GM23338 (cell line): ENCODE measurements around the gene KCNMB3. TPM values are rescaled to one million over a fixed set of nuclear protein-coding genes. Genes with fewer than 3 reads are reported as not detected.

Experiments used
- ATAC-seq: fragments of 200-7000 bp; cut with Tn5 transposase; 3 replicates; pipeline ENCODE4 v1.9.1; 2020
- DNase-seq: peaks from one replicate; pipeline ENCODE4 v3.0.0-alpha.2; 2015; ENCODE audit warnings: low spot score
- H2AFZ ChIP-seq: fragments of 200-600 bp; sonication (generic); 2 replicates; pipeline ENCODE4 v1.8.0; 2016; ENCODE audit warnings: antibody characterized with exemption, mild to moderate bottlenecking, moderate library complexity
- H3F3A ChIP-seq: fragments of 200-600 bp; sonication (generic); replicated peaks from 2 replicates; pipeline ENCODE4 v1.8.0; 2017; ENCODE audit warnings: antibody characterized with exemption, mixed run types, low read depth
- H3K27ac ChIP-seq: fragments of 200-600 bp; sonication (generic); 2 replicates; pipeline ENCODE4 v1.6.1; 2016; ENCODE audit warnings: low read depth
- H3K27me3 ChIP-seq: fragments of 200-600 bp; sonication (generic); 2 replicates; pipeline ENCODE4 v1.8.0; 2016; ENCODE audit warnings: mild to moderate bottlenecking, mixed run types, moderate library complexity; ENCODE audit not compliant: insufficient read depth
- H3K36me3 ChIP-seq: fragments of 200-600 bp; sonication (generic); 2 replicates; pipeline ENCODE4 v1.8.0; 2016; ENCODE audit warnings: mild to moderate bottlenecking; ENCODE audit not compliant: insufficient read depth
- H3K4me1 ChIP-seq: fragments of 200-600 bp; sonication (generic); 2 replicates; pipeline ENCODE4 v1.8.0; 2016; ENCODE audit warnings: mild to moderate bottlenecking, moderate library complexity; ENCODE audit not compliant: insufficient read depth
- H3K4me2 ChIP-seq: fragments of 200-600 bp; sonication (generic); 2 replicates; pipeline ENCODE4 v1.7.1; 2017; ENCODE audit warnings: mixed run types
- H3K4me3 ChIP-seq: fragments of 200-600 bp; sonication (generic); 2 replicates; pipeline ENCODE4 v1.6.1; 2016; ENCODE audit warnings: mixed run types
- H3K79me2 ChIP-seq: fragments of 200-600 bp; sonication (generic); replicated peaks from 2 replicates; pipeline ENCODE4 v1.8.0; 2017; ENCODE audit warnings: mild to moderate bottlenecking; ENCODE audit not compliant: insufficient read depth
- H3K9me2 ChIP-seq: fragments of 200-600 bp; sonication (generic); 2 replicates; pipeline ENCODE4 v1.8.0; 2017; ENCODE audit not compliant: insufficient read depth
- H4K20me1 ChIP-seq: fragments of 200-600 bp; sonication (generic); replicated peaks from 2 replicates; pipeline ENCODE4 v1.8.0; 2017; ENCODE audit warnings: mild to moderate bottlenecking; ENCODE audit not compliant: insufficient read depth
- H3K27ac Mint-ChIP-seq: 2 replicates; pipeline ENCODE4 v1.8.0; 2020; ENCODE audit warnings: inconsistent platforms, mild to moderate bottlenecking, moderate library complexity, mixed read lengths
- H3K27me3 Mint-ChIP-seq: 3 replicates; pipeline ENCODE4 v1.8.0; 2022; ENCODE audit warnings: low read depth, mild to moderate bottlenecking, moderate library complexity, mixed read lengths, inconsistent platforms; ENCODE audit not compliant: insufficient read depth, poor library complexity
- H3K36me3 Mint-ChIP-seq: 3 replicates; pipeline ENCODE4 v1.8.0; 2021; ENCODE audit warnings: low read depth, mild to moderate bottlenecking, inconsistent platforms, moderate library complexity, mixed read lengths
- H3K4me1 Mint-ChIP-seq: 3 replicates; pipeline ENCODE4 v1.8.0; 2020; ENCODE audit warnings: mild to moderate bottlenecking, inconsistent platforms, mixed read lengths
- H3K4me3 Mint-ChIP-seq: 3 replicates; pipeline ENCODE4 v1.8.0; 2021; ENCODE audit warnings: moderate library complexity, mild to moderate bottlenecking, inconsistent platforms, mixed read lengths
- H3K9me3 Mint-ChIP-seq: 3 replicates; pipeline ENCODE4 v1.8.0; 2020; ENCODE audit warnings: moderate library complexity, mild to moderate bottlenecking, inconsistent platforms, mixed read lengths
- CREB1 ChIP-seq: fragments of 250-450 bp; sonication (Bioruptor Pico); IDR thresholded peaks from 2 replicates; pipeline ENCODE4 v1.5.0; 2020; ENCODE audit warnings: low read depth, mild to moderate bottlenecking, moderate library complexity
- CTCF ChIP-seq, 2 experiments: fragments of 200-600 bp in 1 of 2; sonication (generic) in 1 of 2; conservative IDR thresholded peaks; 2 replicates each; pipeline versions ENCODE4 v1.5.1 to v1.6.1; 2016 to 2017; ENCODE audit warnings: antibody characterized with exemption in 2 of 2, low read depth in 2 of 2, mild to moderate bottlenecking in 2 of 2, moderate library complexity in 1 of 2
- ETS1 ChIP-seq: IDR thresholded peaks from 2 replicates; pipeline ENCODE4 v1.6.1; 2016; ENCODE audit warnings: antibody characterized with exemption
- EZH2phosphoT487 ChIP-seq: fragments of 200-600 bp; sonication (generic); IDR thresholded peaks from one replicate; pipeline ENCODE4 v1.8.1; 2018; ENCODE audit warnings: antibody characterized with exemption; ENCODE audit not compliant: unreplicated experiment
- NANOG ChIP-seq: IDR thresholded peaks from 2 replicates; pipeline ENCODE4 v1.6.1; 2016; ENCODE audit warnings: antibody characterized with exemption, borderline replicate concordance
- POLR2AphosphoS5 ChIP-seq: IDR thresholded peaks from 2 replicates; pipeline ENCODE4 v1.6.1; 2016; ENCODE audit warnings: antibody characterized with exemption, low read depth
- REST ChIP-seq: IDR thresholded peaks from one replicate; pipeline ENCODE4 v1.6.1; 2018; ENCODE audit warnings: antibody characterized with exemption; ENCODE audit not compliant: unreplicated experiment
- STAT1 ChIP-seq: IDR thresholded peaks from one replicate; pipeline ENCODE4 v1.6.1; 2016; ENCODE audit warnings: antibody characterized with exemption; ENCODE audit not compliant: unreplicated experiment
- ZNF114 ChIP-seq: fragments of 250-450 bp; sonication (Bioruptor Pico); IDR thresholded peaks from 2 replicates; pipeline ENCODE4 v1.5.0; 2020; ENCODE audit warnings: mild to moderate bottlenecking, moderate library complexity
- ZNF462 ChIP-seq: fragments of 250-450 bp; sonication (Bioruptor Pico); IDR thresholded peaks from 2 replicates; pipeline ENCODE4 v1.5.0; 2020; ENCODE audit warnings: mild to moderate bottlenecking, moderate library complexity
- long read RNA-seq: library from polyadenylated mRNA; unstranded; transcript quantifications from one replicate; pipeline ENCODE4 v2.0.0, GENCODE V29; 2020; ENCODE audit not compliant: unreplicated experiment
- polyA plus RNA-seq: library from polyadenylated mRNA; unstranded; fragments of >200 nt; fragmentation: Nextera tagmentation; extraction: Ambion mirVana; gene quantifications from 2 replicates; pipeline ENCODE4 v1.2.1, GENCODE V29; 2016
- total RNA-seq: library from RNA; depleted of rRNA; stranded (reverse); fragments of >200 nt; shearing (Covaris generic); gene quantifications from 2 replicates; pipeline ENCODE4 v1.2.3, GENCODE V29; 2014; rRNA removed

Gene KCNMB3
- 0.58 and 1.3 TPM in 2 replicates for total RNA-seq
- polyA plus RNA-seq = 3.3 and 3.8 TPM in 2 replicates
- long read RNA-seq = 0 reads

- Histone ChIP-seq H3K36me3 (no peaks in the 10 kb centered on the region), H3K27ac (no peak within 1 kb of the TSS), H3F3A (no peaks in the 10 kb centered on the region), H3K4me3 (no peak within 1 kb of the TSS), H3K4me1 (no peaks in the 10 kb centered on the region), H3K27me3 (no peaks in the 10 kb centered on the region), H3K9me2 (no peaks in the 10 kb centered on the region), H3K4me2 (no peak within 1 kb of the TSS), H4K20me1 (no peaks in the 10 kb centered on the region), H2AFZ (no peak within 1 kb of the TSS), H3K79me2 (0 out of 2 replicates have a peak, but pooled peaks cover 6% of the 10 kb centered on the region)
- no peak for ATAC-seq
- H3K4me1 Mint-ChIP-seq = no peaks in the 10 kb centered on the region
- no peak within 1 kb of the TSS for H3K4me3 Mint-ChIP-seq
- peaks cover 5% of the 10 kb centered on the region; the same call in 1 of the 3 replicates for H3K36me3 Mint-ChIP-seq
- TF ChIP-seq NANOG (no peak), ZNF114 (CRISPR knock-in tag) (no peak), POLR2AphosphoS5 (no peak), REST (no peak), ZNF462 (CRISPR knock-in tag) (no peak), STAT1 (no peak), CREB1 (no peak), EZH2phosphoT487 (no peak), CTCF (conservative IDR thresholded peaks at IDR 0.05; ENCODE audit: low read depth in 2 of 2) (no peak), ETS1 (no peak)
- DNase-seq = no peak
- H3K27me3 Mint-ChIP-seq = peaks cover 3% of the 10 kb centered on the region
- H3K9me3 Mint-ChIP-seq = no peaks in the 10 kb centered on the region
- no peak within 1 kb of the TSS; the same call in 1 of the 2 replicates for H3K27ac Mint-ChIP-seq
Measured at GRCh38 chr3:179250803-179251476, at the start of gene KCNMB3. KCNMB3 (minus strand) TSS chr3:179251114; CDS start chr3:179250990, 124 bp downstream.
